ENCODE data around the gene SPIN4. TPM values are rescaled to one million over a fixed set of nuclear protein-coding genes. Genes with fewer than 3 reads are reported as not detected.
A peak's percentile ranks its signal among the peaks of the same experiment; 100 is the strongest.

SPIN4 gene
- total RNA-seq, 6 donors from 2014 or later: 2.1 to 12.3 (median 4.4) TPM

DNA sequence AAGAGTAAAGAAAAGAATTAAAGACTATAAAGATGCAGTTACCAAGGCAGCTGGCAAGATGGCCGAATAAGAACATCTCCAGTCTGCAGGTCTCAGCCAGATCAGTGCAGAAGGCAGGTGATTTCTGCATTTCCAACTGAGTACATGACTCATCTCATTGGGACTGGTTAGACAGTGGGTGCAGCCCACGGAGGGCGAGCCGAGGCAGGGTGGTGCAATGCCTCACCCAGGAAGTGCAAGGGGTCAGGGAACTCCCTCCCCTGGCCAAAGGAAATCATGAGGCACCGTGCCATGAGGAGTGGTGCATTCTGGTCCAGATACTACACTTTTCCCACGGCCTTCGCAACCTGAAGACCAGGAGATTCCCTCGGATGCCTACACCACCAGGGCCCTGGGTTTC is 20.5 kb downstream of the SPIN4 start:
- ATAC-seq (ENCODE audit: low FRiP score in 2 of 2): no peak
- H3K4me3 ChIP-seq: no peak overlapping the region
- no peaks in the 10 kb centered on the region for H3K4me1 ChIP-seq
- TF ChIP-seq POLR2A (IDR thresholded peaks at IDR 0.05) (no peak), EP300 (IDR thresholded peaks at IDR 0.05) (no peak), POLR2AphosphoS5 (IDR thresholded peaks at IDR 0.05) (no peak)
- TF ChIP-seq, protein P1, sequence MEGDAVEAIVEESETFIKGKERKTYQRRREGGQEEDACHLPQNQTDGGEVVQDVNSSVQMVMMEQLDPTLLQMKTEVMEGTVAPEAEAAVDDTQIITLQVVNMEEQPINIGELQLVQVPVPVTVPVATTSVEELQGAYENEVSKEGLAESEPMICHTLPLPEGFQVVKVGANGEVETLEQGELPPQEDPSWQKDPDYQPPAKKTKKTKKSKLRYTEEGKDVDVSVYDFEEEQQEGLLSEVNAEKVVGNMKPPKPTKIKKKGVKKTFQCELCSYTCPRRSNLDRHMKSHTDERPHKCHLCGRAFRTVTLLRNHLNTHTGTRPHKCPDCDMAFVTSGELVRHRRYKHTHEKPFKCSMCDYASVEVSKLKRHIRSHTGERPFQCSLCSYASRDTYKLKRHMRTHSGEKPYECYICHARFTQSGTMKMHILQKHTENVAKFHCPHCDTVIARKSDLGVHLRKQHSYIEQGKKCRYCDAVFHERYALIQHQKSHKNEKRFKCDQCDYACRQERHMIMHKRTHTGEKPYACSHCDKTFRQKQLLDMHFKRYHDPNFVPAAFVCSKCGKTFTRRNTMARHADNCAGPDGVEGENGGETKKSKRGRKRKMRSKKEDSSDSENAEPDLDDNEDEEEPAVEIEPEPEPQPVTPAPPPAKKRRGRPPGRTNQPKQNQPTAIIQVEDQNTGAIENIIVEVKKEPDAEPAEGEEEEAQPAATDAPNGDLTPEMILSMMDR (IDR thresholded peaks at IDR 0.05): no peak
- no peak overlapping the region for H3K27ac ChIP-seq
- 62 to 83% methylated on average over 4 to 8 of the region's 8 CpGs for WGBS, 2 donors
- no peaks in the 10 kb centered on the region for H3K9me3 ChIP-seq
- peak in 1 of 2 donors; percentile 24 for DNase-seq
- no peaks in the 10 kb centered on the region for H3K27me3 ChIP-seq
- H3K36me3 ChIP-seq: no peaks in the 10 kb centered on the region

DNA sequence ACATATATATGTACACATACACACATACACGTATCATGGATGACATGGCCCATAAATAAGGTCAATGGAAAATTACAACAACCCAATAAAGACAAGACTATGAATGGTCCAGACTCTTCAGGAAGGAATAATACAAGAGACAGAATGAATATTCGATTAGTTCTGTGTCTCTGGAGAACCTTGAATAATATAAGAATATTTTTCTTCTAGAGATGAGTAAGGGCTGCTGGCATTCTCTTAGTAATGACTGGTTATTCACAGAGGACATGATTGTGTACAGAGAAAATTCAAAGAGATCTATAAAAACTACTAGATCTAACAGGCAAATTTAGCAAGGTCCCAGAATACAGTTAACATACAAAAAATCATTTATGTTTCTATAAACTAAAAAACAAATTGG is 23.3 kb downstream of the SPIN4 start:
- ATAC-seq (ENCODE audit: low FRiP score in 2 of 2) (no peak), DNase-seq (no peak)
- Histone ChIP-seq H3K36me3 (no peaks in the 10 kb centered on the region), H3K27ac (no peak overlapping the region), H3K9me3 (no peaks in the 10 kb centered on the region), H3K27me3 (no peaks in the 10 kb centered on the region), H3K4me1 (no peaks in the 10 kb centered on the region), H3K4me3 (no peak overlapping the region)
- 64 to 100% methylated on average over 2 of the region's 2 CpGs for WGBS, 2 donors
- TF ChIP-seq, protein P1 (IDR thresholded peaks at IDR 0.05): no peak
- TF ChIP-seq EP300 (IDR thresholded peaks at IDR 0.05) (no peak), POLR2A (IDR thresholded peaks at IDR 0.05) (no peak), POLR2AphosphoS5 (IDR thresholded peaks at IDR 0.05) (no peak)

DNA sequence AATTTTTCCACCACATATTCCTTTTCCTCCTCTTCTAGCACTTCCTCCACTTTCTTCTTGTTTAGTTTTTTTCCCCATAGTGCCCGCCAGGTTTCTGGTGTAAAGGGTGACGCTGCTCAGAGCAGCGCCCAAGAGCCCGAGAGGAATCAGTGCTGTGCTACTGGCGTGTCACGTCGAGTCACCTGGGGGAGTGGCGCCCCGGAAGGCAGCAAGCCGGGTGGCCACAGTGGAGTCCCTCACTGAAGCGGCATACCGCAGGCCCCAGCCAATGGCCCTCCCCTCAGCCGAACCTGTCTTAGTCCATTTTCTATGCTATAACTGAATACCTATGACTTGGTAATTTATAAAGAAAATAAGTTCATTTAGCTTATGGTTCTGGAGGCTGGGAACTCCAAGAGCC is 51.5 kb downstream of the SPIN4 start:
- ATAC-seq (ENCODE audit: low FRiP score in 2 of 2): no peak
- WGBS, 2 donors: 90 to 100% methylated on average over 12 to 13 of the region's 13 CpGs
- TF ChIP-seq, protein P1 (IDR thresholded peaks at IDR 0.05): no peak
- TF ChIP-seq POLR2AphosphoS5 (IDR thresholded peaks at IDR 0.05): no peak
- TF ChIP-seq POLR2A (IDR thresholded peaks at IDR 0.05): no peak
- no peak for TF ChIP-seq EP300 (IDR thresholded peaks at IDR 0.05)
- H3K27me3 ChIP-seq: no peaks in the 10 kb centered on the region
- H3K27ac ChIP-seq: no peak overlapping the region
- no peak overlapping the region for H3K4me3 ChIP-seq
- H3K9me3 ChIP-seq: peaks cover 0 to 3% (median 0%) of the 10 kb centered on the region in 4 donors
- H3K4me1 ChIP-seq: no peaks in the 10 kb centered on the region
- peak in 1 of 2 donors; percentile 27 for DNase-seq
- H3K36me3 ChIP-seq: no peaks in the 10 kb centered on the region

Data from upper lobe of left lung (tissue), 6 donors.